ENCODE measurements around the gene RFX2. TPM values are rescaled to one million over a fixed set of nuclear protein-coding genes. Genes with fewer than 3 reads are reported as not detected.

The RFX2 gene
- total and polyA plus RNA-seq, 8 donors: 1.8 to 14.0 (median 3.4) TPM

GRCh38 chr19:6003976-6004375, 106.3 kb downstream of the RFX2 start:
- DNase-seq: no peak
- Histone ChIP-seq H3K4me1 (no peaks in the 10 kb centered on the region), H3K4me3 (no peak overlapping the region), H3K27ac (no peak overlapping the region), H3K36me3 (no peaks in the 10 kb centered on the region), H3K27me3 (no peaks in the 10 kb centered on the region), H3K9me3 (no peaks in the 10 kb centered on the region)
- no peak for FAIRE-seq
- no peak for TF ChIP-seq CTCF (IDR thresholded peaks at IDR 0.05)
- ATAC-seq: no peak
- WGBS, 2 donors: 81 to 86% methylated on average over 10 of the region's 10 CpGs
- intact Hi-C loops (cut with DNase I): no loop called here

- intact Hi-C loops (cut with DNase I): no loop called here
- no peak for TF ChIP-seq CTCF (IDR thresholded peaks at IDR 0.05)
- Histone ChIP-seq H3K4me1 (no peaks in the 10 kb centered on the region), H3K36me3 (no peaks in the 10 kb centered on the region), H3K27me3 (no peaks in the 10 kb centered on the region), H3K27ac (no peak overlapping the region), H3K9me3 (no peaks in the 10 kb centered on the region), H3K4me3 (no peak overlapping the region)
- FAIRE-seq (no peak), DNase-seq (no peak), ATAC-seq (no peak)
- WGBS, 2 donors: 90 to 94% methylated on average over 26 of the region's 26 CpGs
These were observed 107.7 kb downstream of the RFX2 start for GRCh38 chr19:6002591-6002990.

GRCh38 chr19:6000228-6000847, 110.0 kb downstream of the RFX2 start:
- WGBS, 2 donors: 77 to 84% methylated on average over 7 of the region's 7 CpGs
- H3K27me3 ChIP-seq: no peaks in the 10 kb centered on the region
- H3K9me3 ChIP-seq: no peaks in the 10 kb centered on the region
- no peaks in the 10 kb centered on the region for H3K4me1 ChIP-seq
- no peak overlapping the region for H3K27ac ChIP-seq
- intact Hi-C loops (cut with DNase I): no loop called here
- H3K36me3 ChIP-seq: no peaks in the 10 kb centered on the region
- FAIRE-seq: no peak
- no peak for DNase-seq
- ATAC-seq: no peak
- no peak overlapping the region for H3K4me3 ChIP-seq
- no peak for TF ChIP-seq CTCF (IDR thresholded peaks at IDR 0.05)

GRCh38 chr19:5999693-6000092, 110.6 kb downstream of the RFX2 start:
- no peaks in the 10 kb centered on the region for H3K27me3 ChIP-seq
- 89 to 90% methylated on average over 6 of the region's 6 CpGs for WGBS, 2 donors
- intact Hi-C loops (cut with DNase I): no loop called here
- no peak overlapping the region for H3K4me3 ChIP-seq
- FAIRE-seq (no peak), ATAC-seq (no peak), DNase-seq (no peak)
- no peaks in the 10 kb centered on the region for H3K9me3 ChIP-seq
- TF ChIP-seq CTCF (IDR thresholded peaks at IDR 0.05): no peak
- H3K4me1 ChIP-seq: no peaks in the 10 kb centered on the region
- no peaks in the 10 kb centered on the region for H3K36me3 ChIP-seq
- H3K27ac ChIP-seq: no peak overlapping the region

- WGBS, 2 donors: 79 to 87% methylated on average over 17 of the region's 17 CpGs
- intact Hi-C loops (cut with DNase I): no loop called here
- no peak overlapping the region for H3K4me3 ChIP-seq
- no peak overlapping the region for H3K27ac ChIP-seq
- ATAC-seq: no peak
- TF ChIP-seq CTCF (IDR thresholded peaks at IDR 0.05): no peak
- no peak for FAIRE-seq
- no peaks in the 10 kb centered on the region for H3K4me1 ChIP-seq
- DNase-seq: no peak
- no peaks in the 10 kb centered on the region for H3K27me3 ChIP-seq
- no peaks in the 10 kb centered on the region for H3K36me3 ChIP-seq
- no peaks in the 10 kb centered on the region for H3K9me3 ChIP-seq
These were observed 112.9 kb downstream of the RFX2 start for GRCh38 chr19:5997371-5997770.

All from pancreas (tissue), 10 donors.